HL-60 (cell line): Measurements from ENCODE around the gene CTNNA3.

Source experiments
- DNase-seq, 2 experiments: peaks; one replicate each; pipeline ENCODE4 v3.0.0-alpha.2; 2010 to 2020; ENCODE audit warnings: low read depth in 1 of 2, low spot score in 1 of 2
- H3K27ac ChIP-seq: fragments of 250-450 bp; sonication (Bioruptor Pico); replicated peaks from 2 replicates; pipeline ENCODE4 v1.5.1; 2020; ENCODE audit warnings: mild to moderate bottlenecking, moderate library complexity
- H3K27me3 ChIP-seq: fragments of 250-450 bp; sonication (Bioruptor Pico); 2 replicates; pipeline ENCODE4 v1.5.1; 2021; ENCODE audit warnings: mild to moderate bottlenecking, moderate library complexity; ENCODE audit not compliant: insufficient read depth, poor library complexity, severe bottlenecking
- H3K4me3 ChIP-seq: replicated peaks from 2 replicates; pipeline ENCODE4 v1.5.1; 2011; ENCODE audit warnings: mild to moderate bottlenecking, control low read depth, low read length; ENCODE audit not compliant: insufficient read depth
- GABPA ChIP-seq: IDR thresholded peaks from 2 replicates; pipeline ENCODE4 v1.6.1; 2012; ENCODE audit warnings: low read depth
- POLR2AphosphoS5 ChIP-seq: IDR thresholded peaks from 2 replicates; pipeline ENCODE4 v1.6.1; 2012; ENCODE audit warnings: low read depth
- SPI1 ChIP-seq: IDR thresholded peaks from 2 replicates; pipeline ENCODE4 v1.6.1; 2012; ENCODE audit warnings: low read depth, mild to moderate bottlenecking, borderline replicate concordance
- TF ChIP-seq, protein P1 (sequence below): IDR thresholded peaks from one replicate; pipeline ENCODE4 v1.5.1; 2011; ENCODE audit warnings: low read length, control low read depth, inconsistent platforms; ENCODE audit not compliant: insufficient read depth
- TF ChIP-seq, protein P2 (sequence below): IDR thresholded peaks from 2 replicates; pipeline ENCODE4 v1.6.1; 2012; ENCODE audit warnings: low read depth; ENCODE audit not compliant: insufficient replicate concordance

CTNNA3 gene

DNA sequence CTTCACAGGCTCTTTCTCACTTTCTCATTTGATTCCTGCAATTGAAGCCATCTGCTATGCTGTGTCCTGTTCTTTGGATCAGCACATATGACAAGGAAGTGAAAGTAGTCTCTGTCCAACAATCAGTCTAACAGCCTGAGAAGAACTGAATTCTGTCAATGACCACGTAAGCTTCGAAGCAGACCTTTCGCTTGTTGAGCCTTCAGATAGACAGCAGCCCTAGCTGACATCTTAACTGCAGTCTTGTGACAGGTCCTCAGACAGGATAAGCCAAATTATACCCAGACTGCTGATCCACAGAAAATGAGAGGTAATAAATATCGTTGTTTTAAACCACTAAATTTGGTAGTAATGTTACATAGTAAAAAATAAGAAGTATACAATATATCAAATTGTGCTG lies 1461.1 kb downstream of the CTNNA3 start:
- Histone ChIP-seq H3K27me3 (no peaks in the 10 kb centered on the region), H3K4me3 (no peak overlapping the region), H3K27ac (no peak overlapping the region)
- no peak for TF ChIP-seq POLR2AphosphoS5
- TF ChIP-seq, protein P1, sequence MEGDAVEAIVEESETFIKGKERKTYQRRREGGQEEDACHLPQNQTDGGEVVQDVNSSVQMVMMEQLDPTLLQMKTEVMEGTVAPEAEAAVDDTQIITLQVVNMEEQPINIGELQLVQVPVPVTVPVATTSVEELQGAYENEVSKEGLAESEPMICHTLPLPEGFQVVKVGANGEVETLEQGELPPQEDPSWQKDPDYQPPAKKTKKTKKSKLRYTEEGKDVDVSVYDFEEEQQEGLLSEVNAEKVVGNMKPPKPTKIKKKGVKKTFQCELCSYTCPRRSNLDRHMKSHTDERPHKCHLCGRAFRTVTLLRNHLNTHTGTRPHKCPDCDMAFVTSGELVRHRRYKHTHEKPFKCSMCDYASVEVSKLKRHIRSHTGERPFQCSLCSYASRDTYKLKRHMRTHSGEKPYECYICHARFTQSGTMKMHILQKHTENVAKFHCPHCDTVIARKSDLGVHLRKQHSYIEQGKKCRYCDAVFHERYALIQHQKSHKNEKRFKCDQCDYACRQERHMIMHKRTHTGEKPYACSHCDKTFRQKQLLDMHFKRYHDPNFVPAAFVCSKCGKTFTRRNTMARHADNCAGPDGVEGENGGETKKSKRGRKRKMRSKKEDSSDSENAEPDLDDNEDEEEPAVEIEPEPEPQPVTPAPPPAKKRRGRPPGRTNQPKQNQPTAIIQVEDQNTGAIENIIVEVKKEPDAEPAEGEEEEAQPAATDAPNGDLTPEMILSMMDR, result no peak
- no peak for TF ChIP-seq SPI1
- DNase-seq, result no peak

DNA sequence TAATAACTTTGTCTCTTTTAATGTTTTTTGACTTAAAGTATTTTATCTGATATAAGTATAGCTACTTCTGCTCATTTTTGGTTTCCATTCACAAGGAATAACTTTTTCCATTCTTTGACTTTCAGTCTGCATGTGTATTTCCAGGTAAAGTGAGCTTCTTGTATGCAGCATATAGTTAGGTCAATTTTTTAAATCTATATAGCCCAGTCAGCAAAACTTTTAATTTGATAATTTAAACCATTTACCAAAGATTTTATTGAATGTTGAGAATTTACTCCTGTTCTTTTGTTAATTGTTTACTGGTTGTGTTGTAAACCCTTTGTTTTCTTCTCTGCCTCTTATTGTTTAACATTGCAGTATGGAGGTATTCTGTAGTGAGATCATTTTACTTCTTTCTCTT lies 1467.1 kb downstream of the CTNNA3 start:
- DNase-seq, result no peak
- H3K4me3 ChIP-seq, result no peak overlapping the region
- TF ChIP-seq, protein P2, sequence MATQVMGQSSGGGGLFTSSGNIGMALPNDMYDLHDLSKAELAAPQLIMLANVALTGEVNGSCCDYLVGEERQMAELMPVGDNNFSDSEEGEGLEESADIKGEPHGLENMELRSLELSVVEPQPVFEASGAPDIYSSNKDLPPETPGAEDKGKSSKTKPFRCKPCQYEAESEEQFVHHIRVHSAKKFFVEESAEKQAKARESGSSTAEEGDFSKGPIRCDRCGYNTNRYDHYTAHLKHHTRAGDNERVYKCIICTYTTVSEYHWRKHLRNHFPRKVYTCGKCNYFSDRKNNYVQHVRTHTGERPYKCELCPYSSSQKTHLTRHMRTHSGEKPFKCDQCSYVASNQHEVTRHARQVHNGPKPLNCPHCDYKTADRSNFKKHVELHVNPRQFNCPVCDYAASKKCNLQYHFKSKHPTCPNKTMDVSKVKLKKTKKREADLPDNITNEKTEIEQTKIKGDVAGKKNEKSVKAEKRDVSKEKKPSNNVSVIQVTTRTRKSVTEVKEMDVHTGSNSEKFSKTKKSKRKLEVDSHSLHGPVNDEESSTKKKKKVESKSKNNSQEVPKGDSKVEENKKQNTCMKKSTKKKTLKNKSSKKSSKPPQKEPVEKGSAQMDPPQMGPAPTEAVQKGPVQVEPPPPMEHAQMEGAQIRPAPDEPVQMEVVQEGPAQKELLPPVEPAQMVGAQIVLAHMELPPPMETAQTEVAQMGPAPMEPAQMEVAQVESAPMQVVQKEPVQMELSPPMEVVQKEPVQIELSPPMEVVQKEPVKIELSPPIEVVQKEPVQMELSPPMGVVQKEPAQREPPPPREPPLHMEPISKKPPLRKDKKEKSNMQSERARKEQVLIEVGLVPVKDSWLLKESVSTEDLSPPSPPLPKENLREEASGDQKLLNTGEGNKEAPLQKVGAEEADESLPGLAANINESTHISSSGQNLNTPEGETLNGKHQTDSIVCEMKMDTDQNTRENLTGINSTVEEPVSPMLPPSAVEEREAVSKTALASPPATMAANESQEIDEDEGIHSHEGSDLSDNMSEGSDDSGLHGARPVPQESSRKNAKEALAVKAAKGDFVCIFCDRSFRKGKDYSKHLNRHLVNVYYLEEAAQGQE, result no peak
- TF ChIP-seq SPI1, result no peak
- TF ChIP-seq, protein P1, result no peak
- no peak for TF ChIP-seq GABPA
- no peak for TF ChIP-seq POLR2AphosphoS5
- H3K27ac ChIP-seq, result no peak overlapping the region
- H3K27me3 ChIP-seq, result no peaks in the 10 kb centered on the region

DNA sequence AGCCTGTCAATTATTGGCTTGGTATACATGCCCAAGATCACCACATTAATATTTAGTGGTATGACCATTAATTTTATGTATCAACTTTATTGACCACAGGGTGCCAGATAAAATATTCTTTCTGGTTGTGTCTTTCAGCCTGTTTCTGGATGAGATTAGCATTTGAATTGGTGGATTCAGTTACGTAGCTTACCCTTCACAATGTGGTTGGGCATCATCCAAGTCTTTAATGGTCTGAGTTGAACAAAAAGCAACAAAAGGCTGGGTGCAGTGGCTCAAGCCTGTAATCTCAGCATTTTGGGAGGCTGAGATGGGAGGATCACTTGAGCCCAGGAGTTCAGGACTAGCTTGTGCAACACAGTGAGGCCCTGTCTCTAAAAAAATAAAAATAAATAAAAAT lies 1472.3 kb downstream of the CTNNA3 start:
- Histone ChIP-seq H3K27me3 (no peaks in the 10 kb centered on the region), H3K27ac (no peak overlapping the region), H3K4me3 (no peak overlapping the region)
- TF ChIP-seq SPI1 (no peak), GABPA (no peak), POLR2AphosphoS5 (no peak)
- TF ChIP-seq, protein P2, result no peak
- TF ChIP-seq, protein P1, result no peak
- no peak for DNase-seq

DNA sequence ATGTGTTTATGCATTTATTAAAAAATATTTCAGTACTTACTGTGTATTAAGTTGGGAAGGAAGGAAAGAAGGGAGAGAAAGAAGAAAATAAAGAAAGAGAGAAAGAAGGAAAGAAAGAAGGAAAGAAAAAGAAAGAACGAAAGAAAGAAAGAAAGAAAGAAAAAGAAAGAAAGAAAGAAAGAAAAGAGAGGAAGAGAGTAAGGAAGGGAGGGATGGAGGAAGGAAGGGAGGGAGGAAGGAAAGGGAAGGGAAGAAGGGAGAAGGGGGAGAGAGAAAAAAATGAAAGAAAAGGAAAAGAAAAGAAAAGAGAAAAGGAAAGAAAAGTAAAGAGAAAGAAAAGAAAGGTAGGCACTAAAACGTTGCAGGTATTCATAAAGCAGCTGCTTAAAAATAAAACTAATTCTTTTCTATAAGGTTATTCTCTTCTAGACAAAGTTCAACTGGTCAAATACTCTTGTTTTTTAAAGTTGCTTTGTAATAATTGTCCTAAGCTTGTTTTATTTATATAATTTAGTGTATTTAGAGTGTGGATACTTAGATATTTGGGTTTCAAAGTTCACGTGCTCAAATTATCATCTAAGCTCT lies 1473.4 kb downstream of the CTNNA3 start:
- TF ChIP-seq GABPA (no peak), SPI1 (no peak), POLR2AphosphoS5 (no peak)
- TF ChIP-seq, protein P2, result no peak
- TF ChIP-seq, protein P1, result no peak
- Histone ChIP-seq H3K27me3 (no peaks in the 10 kb centered on the region), H3K4me3 (no peak overlapping the region), H3K27ac (no peak overlapping the region)
- no peak for DNase-seq
